Measurements from ENCODE around the gene INHBC.
"Not testable (repeated sequence)": the region's sequence is repeated elsewhere in the genome, so short reads cannot be mapped to it uniquely, and the experiment has no call there.

The INHBC gene

DNA sequence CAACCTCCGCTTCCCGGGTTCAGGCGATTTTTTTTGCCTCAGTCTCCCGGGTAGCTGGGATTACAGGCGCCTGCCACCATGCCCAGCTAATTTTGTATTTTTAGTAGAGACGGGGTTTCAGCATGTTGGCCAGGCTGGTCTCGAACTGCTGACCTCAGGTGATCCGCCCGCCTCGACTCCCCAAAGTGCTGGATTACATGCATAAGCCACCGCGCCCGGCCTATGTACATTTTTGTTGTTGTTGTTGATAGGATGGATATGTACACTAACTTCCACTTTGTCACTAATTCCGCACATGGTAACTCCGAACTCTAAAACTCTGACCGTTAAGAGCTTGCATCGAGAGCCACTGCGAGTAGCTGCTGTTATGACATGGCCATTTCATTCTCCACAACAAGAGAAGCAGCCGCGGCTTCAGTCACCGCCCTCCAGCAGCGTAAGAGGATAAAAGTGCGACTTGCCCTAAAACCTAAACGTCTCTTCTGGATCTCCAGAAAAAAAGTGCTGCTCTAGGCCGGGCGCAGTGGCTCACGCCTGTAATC, 52.5 kb downstream of the INHBC start:
- DNase-seq (ENCODE audit: low spot score): no peak

DNA sequence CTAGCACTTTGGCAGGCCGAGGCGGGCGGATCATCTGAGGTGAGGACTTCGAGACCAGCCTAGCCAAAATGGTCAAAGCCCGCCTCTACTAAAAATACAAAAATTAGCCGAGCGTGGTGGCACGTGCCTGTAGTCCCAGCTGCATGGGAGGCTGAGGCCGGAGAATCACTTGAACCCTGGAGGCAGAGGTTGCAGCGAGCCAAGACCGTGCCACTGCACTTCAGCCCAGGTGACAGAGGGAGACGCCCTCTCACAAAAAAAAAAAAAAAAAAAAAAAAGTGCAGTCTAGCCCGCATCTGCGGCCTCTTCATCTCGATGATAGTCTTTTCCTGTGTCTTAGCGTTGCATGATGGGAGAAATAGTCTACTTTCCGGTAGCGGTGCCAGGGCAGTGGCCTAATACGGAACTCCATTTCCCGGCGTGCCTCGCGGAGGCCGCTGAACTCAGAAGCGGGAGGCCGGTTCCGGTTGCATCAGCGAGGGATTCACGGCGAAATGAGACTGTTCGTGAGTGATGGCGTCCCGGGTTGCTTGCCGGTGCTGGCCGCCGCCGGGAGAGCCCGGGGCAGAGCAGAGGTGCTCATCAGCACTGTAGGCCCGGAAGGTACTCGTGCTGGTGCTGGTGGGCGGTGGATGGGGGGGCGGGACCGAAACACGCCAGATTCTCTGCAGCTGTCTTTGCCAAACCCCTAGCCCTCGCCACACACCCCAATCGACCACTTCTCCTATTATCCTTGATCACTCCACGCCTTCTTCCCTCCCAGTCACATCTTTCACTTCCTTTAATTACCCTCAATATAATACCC, 53.2 kb downstream of the INHBC start, which contains the start of gene MARS1:
MARS1 (plus strand) TSS at position 472 of the 805 bp plus-strand sequence; CDS start at position 495, 23 bp downstream.
- peak; percentile 90 for DNase-seq (ENCODE audit: low spot score)

DNA sequence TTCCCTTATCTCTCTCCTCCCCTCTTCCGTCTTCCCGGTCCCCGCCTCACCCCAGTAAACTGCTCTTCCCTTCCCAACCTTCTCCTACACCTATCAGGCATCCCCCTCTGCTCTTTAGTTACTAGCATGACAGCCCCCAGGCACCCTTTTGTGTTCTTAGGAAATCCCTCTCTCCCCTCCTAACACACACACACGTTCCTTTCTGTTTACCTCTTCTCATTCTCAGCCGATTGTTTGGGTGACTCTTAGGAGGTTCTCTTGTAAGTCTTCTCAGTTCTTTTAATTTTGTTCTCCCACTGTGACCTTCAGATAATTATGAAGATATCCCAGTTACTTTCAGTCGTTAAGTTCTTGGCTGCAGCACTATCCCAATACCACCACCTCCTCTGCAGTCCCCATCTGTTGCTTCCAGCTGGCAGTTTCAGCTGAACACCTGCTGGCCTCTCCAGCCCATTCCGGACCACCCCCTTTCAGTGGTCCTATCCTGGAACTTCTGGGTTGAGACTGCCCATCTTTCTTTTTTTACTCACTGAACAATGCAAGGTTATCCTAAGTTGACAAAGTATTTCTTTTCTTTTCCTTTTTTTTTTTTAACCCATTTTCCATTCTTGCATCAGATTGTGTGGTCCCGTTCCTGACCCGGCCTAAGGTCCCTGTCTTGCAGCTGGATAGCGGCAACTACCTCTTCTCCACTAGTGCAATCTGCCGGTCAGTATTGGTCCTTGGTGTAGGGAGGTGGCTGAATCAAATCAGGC, 54.0 kb downstream of the INHBC start:
- DNase-seq (ENCODE audit: low spot score): no peak

DNA sequence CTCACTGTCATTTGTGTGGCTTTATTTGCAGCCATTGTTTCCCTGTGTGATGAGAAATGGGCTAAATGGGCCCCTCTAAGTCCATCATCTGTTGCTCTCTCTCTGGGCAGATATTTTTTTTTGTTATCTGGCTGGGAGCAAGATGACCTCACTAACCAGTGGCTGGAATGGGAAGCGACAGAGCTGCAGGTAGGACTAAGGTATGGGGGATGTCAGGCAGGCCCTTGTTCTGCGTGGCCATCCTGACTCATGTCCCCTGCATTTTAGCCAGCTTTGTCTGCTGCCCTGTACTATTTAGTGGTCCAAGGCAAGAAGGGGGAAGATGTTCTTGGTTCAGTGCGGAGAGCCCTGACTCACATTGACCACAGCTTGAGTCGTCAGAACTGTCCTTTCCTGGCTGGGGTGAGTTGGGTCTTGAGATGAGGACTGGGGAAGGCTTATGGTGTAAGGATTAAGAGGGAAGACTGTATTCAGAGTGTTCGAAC, 54.6 kb downstream of the INHBC start:
- no peak for DNase-seq (ENCODE audit: low spot score)

DNA sequence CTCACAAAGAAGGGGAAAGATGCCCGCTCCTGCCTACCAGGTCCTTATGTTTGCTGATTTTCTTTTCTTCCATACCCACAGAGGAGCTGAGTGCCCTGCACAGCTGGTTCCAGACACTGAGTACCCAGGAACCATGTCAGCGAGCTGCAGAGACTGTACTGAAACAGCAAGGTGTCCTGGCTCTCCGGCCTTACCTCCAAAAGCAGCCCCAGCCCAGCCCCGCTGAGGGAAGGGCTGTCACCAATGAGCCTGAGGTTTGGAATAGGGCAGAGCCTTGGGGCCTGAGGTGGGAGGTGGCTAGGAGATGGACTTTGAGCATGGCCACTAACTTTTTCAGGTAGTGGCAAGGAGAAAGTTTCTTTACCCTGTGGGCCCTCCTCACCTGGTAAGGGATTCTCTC, 55.5 kb downstream of the INHBC start:
- no peak for DNase-seq (ENCODE audit: low spot score)

DNA sequence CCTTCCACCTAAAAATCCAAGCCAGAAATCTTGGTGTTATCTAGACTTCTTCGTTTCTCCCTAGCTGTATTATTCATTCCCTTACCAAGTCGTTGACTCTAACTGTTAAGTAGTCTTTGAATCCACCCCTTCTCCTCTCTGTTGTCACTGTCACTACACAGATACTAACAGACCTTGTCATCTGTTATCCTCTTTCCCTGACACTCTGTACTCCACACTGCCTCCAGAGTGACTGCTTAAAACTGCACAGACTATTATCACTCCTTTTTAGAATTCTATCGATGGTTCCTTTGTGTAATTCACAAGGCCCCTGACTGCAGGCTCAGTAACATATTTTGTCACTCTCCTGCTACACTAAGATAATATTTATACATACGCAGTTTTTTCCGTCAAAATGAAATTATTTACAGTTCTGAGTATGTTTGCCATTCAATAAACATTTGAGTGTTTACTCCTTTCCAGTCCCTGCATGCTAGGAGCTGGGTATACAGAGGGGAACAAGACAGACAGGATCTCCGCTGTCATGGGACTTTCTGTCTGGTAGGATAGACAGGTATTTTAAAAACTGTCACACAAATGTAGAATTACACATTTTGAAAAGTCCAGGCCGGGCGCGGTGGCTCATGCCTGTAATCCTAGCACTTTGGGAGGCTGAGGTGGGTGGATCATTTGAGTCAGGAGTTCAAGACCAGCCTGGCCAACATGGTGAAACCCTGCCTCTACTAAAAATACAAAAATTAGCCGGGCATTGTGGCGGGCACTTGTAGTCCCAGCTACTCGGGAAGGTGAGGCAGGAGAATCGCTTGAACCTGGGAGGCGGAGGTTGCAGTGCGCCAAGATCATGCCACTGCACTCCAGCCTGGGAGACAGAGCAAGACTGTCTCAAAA, 57.1 kb downstream of the INHBC start:
- no peak for DNase-seq (ENCODE audit: low spot score)

DNA sequence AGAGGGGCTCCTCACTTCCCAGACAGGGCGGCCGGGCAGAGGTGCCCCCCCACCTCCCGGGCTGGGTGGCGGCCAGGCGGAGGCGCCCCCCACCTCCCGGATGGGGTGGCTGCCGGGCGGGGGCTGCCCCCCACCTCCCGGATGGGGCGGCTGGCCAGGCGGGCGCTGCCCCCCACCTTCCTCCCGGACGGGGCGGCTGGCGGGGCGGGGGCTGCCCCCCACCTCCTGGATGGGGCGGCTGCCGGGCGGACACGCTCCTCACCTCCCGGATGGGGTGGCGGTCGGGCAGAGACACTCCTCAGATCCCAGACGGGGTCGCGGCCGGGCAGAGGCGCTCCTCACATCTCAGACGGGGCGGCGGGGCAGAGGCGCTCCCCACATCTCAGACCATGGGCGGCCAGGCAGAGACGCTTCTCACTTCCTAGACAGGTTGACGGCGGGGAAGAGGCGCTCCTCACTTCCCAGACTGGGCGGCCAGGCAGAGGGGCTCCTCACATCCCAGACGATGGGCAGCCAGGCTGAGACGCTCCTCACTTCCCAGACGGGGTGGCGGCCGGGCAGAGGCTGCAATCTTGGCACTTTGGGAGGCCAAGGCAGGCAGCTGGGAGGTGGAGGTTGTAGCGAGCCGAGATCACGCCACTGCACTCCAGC, 60.6 kb downstream of the INHBC start:
- DNase-seq (ENCODE audit: low spot score): not testable (repeated sequence)

DNA sequence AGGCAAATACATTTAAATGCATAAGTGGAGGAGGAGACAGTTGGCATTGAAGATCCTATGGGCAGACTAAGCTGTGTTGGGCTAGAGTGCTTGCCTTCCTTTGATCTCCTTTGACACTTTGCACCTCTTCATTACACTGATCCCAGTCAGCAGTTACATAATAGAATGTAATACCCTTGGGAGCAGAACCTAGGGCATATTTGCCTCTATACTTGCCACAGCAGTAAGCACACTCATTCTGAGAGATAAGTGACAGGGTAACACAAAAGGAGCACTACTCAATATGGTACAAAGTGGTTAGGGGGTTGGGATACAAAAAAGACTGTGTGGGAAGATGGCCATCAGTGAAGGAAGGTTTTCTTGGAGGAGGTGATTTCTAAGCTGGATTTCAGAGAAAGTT, 62.2 kb downstream of the INHBC start:
- no peak for DNase-seq (ENCODE audit: low spot score)

DNA sequence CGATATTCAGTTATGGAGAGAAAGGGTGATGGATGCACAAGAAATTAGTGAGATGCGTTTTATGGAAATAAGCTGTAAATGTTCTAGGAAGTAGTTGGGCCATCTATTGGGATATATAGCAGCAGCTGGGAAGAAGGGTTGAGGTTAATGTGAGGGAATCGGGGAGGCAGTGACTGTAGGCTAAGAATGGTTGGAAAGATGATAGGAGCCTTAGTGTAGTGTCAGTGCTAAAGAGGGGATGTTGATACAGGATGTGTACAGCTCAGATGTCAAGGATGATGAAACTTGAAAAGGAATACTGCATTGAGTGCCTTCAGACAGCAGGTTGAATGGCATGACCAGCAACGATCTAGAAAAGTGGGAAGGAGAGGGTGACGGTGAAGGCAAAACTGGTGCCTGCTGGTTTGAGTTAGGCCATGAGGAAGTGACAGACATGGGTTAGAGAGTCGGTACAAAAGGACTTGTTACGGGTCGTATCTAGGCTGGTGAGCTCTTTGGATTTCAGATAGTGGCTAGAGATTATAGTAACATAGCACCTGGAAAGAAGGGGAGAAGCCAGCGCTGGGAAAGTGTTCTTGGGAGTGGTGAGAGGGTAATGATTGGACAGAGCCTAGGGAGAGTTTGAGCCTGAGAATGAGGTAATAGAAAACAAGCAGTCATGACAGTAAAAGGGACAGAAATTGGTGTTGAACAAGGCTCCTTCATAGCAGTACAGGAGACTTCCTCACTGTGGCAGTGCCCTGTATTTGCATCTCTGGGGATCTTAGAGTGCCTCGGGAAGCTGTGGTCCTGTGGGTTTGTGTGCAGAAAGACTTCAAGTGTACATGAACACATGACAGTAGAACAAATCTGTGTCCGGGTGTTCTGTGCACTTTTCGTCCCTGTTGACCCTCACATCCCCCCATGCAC, 62.9 kb downstream of the INHBC start:
- no peak for DNase-seq (ENCODE audit: low spot score)

DNA sequence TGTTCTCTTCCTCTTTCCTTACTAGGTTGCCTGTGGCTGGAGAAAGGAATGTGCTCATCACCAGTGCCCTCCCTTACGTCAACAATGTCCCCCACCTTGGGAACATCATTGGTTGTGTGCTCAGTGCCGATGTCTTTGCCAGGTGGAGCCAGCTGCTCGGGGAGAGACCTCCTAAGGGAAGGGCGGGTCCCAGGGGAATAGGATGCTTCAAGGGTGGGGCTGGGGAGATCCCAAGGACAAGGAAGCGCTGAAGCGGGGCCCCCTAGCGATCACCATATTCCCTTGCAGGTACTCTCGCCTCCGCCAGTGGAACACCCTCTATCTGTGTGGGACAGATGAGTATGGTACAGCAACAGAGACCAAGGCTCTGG, 63.5 kb downstream of the INHBC start:
- no peak for DNase-seq (ENCODE audit: low spot score)

DNA sequence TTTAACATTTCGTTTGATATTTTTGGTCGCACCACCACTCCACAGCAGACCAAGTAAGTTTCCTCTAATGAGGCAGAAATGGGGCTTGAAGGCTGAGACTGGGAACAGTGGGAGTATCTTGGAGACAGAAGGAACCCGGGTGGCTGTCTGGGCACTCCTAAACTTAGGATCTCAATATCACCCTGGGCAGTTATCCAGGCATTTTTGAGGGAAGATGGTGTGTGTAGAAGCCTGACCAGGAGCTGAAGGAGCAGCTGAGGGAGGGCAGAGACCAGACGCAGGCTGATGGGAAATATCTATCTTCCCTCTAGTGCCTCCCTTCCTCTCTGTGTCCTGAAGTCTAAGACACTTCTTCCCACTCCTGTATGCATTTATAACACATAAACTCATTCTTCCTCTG, 64.0 kb downstream of the INHBC start:
- DNase-seq (ENCODE audit: low spot score): no peak

DNA sequence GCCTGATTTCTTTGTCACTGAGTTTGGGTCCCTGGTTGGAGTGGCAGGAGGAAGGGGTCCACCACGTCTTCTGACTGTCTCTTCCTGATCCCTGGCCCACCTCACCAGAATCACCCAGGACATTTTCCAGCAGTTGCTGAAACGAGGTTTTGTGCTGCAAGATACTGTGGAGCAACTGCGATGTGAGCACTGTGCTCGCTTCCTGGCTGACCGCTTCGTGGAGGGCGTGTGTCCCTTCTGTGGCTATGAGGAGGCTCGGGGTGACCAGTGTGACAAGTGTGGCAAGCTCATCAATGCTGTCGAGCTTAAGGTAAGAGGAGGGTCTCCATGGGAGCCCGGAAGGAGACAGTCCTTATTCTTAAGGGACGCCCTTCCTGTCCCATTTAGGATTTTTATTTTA, 65.6 kb downstream of the INHBC start:
- no peak for DNase-seq (ENCODE audit: low spot score)
